HL-60 (cell line): ENCODE data around the gene ZDHHC24.

Source experiments
- DNase-seq, 2 experiments: peaks; one replicate each; pipeline ENCODE4 v3.0.0-alpha.2; 2010 to 2020; ENCODE audit warnings: low read depth in 1 of 2, low spot score in 1 of 2
- H3K27ac ChIP-seq: fragments of 250-450 bp; sonication (Bioruptor Pico); replicated peaks from 2 replicates; pipeline ENCODE4 v1.5.1; 2020; ENCODE audit warnings: mild to moderate bottlenecking, moderate library complexity
- H3K27me3 ChIP-seq: fragments of 250-450 bp; sonication (Bioruptor Pico); 2 replicates; pipeline ENCODE4 v1.5.1; 2021; ENCODE audit warnings: mild to moderate bottlenecking, moderate library complexity; ENCODE audit not compliant: insufficient read depth, poor library complexity, severe bottlenecking
- H3K4me3 ChIP-seq: replicated peaks from 2 replicates; pipeline ENCODE4 v1.5.1; 2011; ENCODE audit warnings: mild to moderate bottlenecking, control low read depth, low read length; ENCODE audit not compliant: insufficient read depth
- GABPA ChIP-seq: IDR thresholded peaks from 2 replicates; pipeline ENCODE4 v1.6.1; 2012; ENCODE audit warnings: low read depth
- POLR2AphosphoS5 ChIP-seq: IDR thresholded peaks from 2 replicates; pipeline ENCODE4 v1.6.1; 2012; ENCODE audit warnings: low read depth
- SPI1 ChIP-seq: IDR thresholded peaks from 2 replicates; pipeline ENCODE4 v1.6.1; 2012; ENCODE audit warnings: low read depth, mild to moderate bottlenecking, borderline replicate concordance
- TF ChIP-seq, protein P1 (sequence below): IDR thresholded peaks from 2 replicates; pipeline ENCODE4 v1.6.1; 2012; ENCODE audit warnings: low read depth; ENCODE audit not compliant: insufficient replicate concordance
- TF ChIP-seq, protein P2 (sequence below): IDR thresholded peaks from one replicate; pipeline ENCODE4 v1.5.1; 2011; ENCODE audit warnings: low read length, control low read depth, inconsistent platforms; ENCODE audit not compliant: insufficient read depth

Gene ZDHHC24

DNA sequence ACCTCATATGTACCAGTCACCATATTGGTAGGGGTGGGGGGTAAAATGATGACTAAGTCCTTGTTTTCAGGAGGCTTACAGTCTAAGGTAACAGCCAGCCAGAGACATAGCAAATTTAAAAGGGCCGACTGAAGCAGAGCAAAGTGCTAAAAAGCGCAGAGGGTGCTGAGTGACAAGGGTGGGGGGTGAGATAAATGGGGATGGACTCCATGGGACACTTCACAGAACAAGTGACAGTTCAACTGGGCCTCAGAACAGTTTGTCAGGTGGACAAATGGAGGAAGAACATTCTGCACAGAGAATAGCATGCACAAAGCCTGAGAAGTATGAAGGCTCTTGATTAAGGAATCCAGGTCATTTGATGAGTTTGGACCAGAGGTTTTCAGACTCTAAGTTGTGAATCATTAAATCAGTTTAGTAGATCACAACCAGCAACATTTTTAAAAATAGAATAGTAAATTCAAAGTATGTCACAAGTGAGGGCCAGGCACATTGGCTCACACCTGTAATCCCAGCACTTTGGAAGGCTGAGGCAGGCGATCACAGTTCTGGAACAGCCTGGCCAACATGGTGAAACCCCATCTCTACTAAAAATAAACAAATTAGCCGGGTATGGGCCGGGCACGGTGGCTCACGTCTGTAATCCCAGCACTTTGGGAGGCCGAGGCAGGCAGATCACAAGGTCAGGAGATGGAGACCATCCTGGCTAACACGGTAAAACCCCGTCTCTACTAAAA, 21.4 kb downstream of the ZDHHC24 start:
- H3K27ac ChIP-seq, result no peak overlapping the region
- TF ChIP-seq, protein P1, sequence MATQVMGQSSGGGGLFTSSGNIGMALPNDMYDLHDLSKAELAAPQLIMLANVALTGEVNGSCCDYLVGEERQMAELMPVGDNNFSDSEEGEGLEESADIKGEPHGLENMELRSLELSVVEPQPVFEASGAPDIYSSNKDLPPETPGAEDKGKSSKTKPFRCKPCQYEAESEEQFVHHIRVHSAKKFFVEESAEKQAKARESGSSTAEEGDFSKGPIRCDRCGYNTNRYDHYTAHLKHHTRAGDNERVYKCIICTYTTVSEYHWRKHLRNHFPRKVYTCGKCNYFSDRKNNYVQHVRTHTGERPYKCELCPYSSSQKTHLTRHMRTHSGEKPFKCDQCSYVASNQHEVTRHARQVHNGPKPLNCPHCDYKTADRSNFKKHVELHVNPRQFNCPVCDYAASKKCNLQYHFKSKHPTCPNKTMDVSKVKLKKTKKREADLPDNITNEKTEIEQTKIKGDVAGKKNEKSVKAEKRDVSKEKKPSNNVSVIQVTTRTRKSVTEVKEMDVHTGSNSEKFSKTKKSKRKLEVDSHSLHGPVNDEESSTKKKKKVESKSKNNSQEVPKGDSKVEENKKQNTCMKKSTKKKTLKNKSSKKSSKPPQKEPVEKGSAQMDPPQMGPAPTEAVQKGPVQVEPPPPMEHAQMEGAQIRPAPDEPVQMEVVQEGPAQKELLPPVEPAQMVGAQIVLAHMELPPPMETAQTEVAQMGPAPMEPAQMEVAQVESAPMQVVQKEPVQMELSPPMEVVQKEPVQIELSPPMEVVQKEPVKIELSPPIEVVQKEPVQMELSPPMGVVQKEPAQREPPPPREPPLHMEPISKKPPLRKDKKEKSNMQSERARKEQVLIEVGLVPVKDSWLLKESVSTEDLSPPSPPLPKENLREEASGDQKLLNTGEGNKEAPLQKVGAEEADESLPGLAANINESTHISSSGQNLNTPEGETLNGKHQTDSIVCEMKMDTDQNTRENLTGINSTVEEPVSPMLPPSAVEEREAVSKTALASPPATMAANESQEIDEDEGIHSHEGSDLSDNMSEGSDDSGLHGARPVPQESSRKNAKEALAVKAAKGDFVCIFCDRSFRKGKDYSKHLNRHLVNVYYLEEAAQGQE, result no peak
- TF ChIP-seq GABPA (no peak), SPI1 (no peak), POLR2AphosphoS5 (no peak)
- TF ChIP-seq, protein P2, sequence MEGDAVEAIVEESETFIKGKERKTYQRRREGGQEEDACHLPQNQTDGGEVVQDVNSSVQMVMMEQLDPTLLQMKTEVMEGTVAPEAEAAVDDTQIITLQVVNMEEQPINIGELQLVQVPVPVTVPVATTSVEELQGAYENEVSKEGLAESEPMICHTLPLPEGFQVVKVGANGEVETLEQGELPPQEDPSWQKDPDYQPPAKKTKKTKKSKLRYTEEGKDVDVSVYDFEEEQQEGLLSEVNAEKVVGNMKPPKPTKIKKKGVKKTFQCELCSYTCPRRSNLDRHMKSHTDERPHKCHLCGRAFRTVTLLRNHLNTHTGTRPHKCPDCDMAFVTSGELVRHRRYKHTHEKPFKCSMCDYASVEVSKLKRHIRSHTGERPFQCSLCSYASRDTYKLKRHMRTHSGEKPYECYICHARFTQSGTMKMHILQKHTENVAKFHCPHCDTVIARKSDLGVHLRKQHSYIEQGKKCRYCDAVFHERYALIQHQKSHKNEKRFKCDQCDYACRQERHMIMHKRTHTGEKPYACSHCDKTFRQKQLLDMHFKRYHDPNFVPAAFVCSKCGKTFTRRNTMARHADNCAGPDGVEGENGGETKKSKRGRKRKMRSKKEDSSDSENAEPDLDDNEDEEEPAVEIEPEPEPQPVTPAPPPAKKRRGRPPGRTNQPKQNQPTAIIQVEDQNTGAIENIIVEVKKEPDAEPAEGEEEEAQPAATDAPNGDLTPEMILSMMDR, result no peak
- H3K4me3 ChIP-seq, result no peak overlapping the region
- no peak for DNase-seq
- H3K27me3 ChIP-seq, result no peaks in the 10 kb centered on the region

GRCh38 chr11:66523611-66524010, 22.2 kb downstream of the ZDHHC24 start:
- no peak overlapping the region for H3K4me3 ChIP-seq
- TF ChIP-seq, protein P1, result no peak
- TF ChIP-seq GABPA, result no peak
- TF ChIP-seq, protein P2, result no peak
- no peaks in the 10 kb centered on the region for H3K27me3 ChIP-seq
- H3K27ac ChIP-seq, result no peak overlapping the region
- DNase-seq, result no peak

DNA sequence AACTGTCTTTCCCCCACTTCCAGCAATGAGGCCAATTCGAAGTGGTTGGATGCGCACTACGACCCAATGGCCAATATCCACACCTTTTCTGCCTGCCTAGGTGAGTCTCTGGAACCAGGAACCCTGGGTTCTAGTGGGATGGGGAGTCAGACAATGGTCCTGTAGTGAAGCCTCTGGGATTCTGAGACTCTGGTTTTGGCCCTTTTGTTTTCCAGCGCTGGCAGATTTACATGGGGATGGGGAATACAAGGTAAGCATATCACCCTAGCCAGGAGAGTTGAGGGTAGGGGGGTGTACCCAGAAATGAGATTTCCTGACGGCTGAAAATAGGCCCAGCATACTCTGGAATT, 34.9 kb downstream of the ZDHHC24 start:
- Histone ChIP-seq H3K27me3 (no peaks in the 10 kb centered on the region), H3K4me3 (peak overlapping the region; percentile 95), H3K27ac (peak overlapping the region; percentile 55; the same call in 1 of the 2 replicates)
- TF ChIP-seq, protein P2, result no peak
- TF ChIP-seq, protein P1, result no peak
- DNase-seq, result no peak
